Hippocampal formation (tissue), 2 donors: Measurements from ENCODE around the gene TBPL1.
"Not testable (repeated sequence)": the region's sequence is repeated elsewhere in the genome, so short reads cannot be mapped to it uniquely, and the experiment has no call there.

Source experiments
- DNase-seq, 2 donors: peaks; one replicate each; lab custom pipeline; 2025; lab: John Stamatoyannopoulos, UW

Gene TBPL1

GRCh38 chr6:133953634-133954415, 801 bp downstream of the TBPL1 start:
- no peak for DNase-seq

- DNase-seq = no peak
Observed at GRCh38 chr6:133954657-133955576, 1.9 kb downstream of the TBPL1 start.

- DNase-seq = no peak
Observed at GRCh38 chr6:133955582-133956415, 2.8 kb downstream of the TBPL1 start.

GRCh38 chr6:133956416-133957049, 3.5 kb downstream of the TBPL1 start:
- DNase-seq = no peak

GRCh38 chr6:133957227-133957626, 4.2 kb downstream of the TBPL1 start:
- no peak for DNase-seq

- no peak for DNase-seq
Observed at GRCh38 chr6:133957780-133958242, 4.8 kb downstream of the TBPL1 start.

GRCh38 chr6:133958791-133959190, 5.8 kb downstream of the TBPL1 start:
- DNase-seq = no peak

GRCh38 chr6:133959667-133960368, 6.8 kb downstream of the TBPL1 start:
- DNase-seq = no peak

- peak in 1 of 2 donors; percentile 46 for DNase-seq
Observed at GRCh38 chr6:133961831-133962230, 8.8 kb downstream of the TBPL1 start.

- DNase-seq = no peak
Observed at GRCh38 chr6:133964052-133964451, 11.0 kb downstream of the TBPL1 start.

- no peak for DNase-seq
Observed at GRCh38 chr6:133964702-133965101, 11.7 kb downstream of the TBPL1 start.

GRCh38 chr6:133965817-133966360, 12.9 kb downstream of the TBPL1 start:
- DNase-seq = no peak

- no peak for DNase-seq
Observed at GRCh38 chr6:133966654-133967329, 13.8 kb downstream of the TBPL1 start.

- no peak for DNase-seq
Observed at GRCh38 chr6:133967347-133967746, 14.3 kb downstream of the TBPL1 start.

GRCh38 chr6:133967835-133968234, 14.8 kb downstream of the TBPL1 start:
- not testable (repeated sequence) for DNase-seq

- no peak for DNase-seq
Observed at GRCh38 chr6:133969285-133969920, 16.4 kb downstream of the TBPL1 start.

- DNase-seq = no peak
Observed at GRCh38 chr6:133969921-133970295, 16.9 kb downstream of the TBPL1 start.

- DNase-seq = no peak
Observed at GRCh38 chr6:133971861-133972260, 18.8 kb downstream of the TBPL1 start.

GRCh38 chr6:133972388-133972787, 19.4 kb downstream of the TBPL1 start:
- DNase-seq = no peak
